ENCODE results near the gene C9orf72. TPM values are rescaled to one million over a fixed set of nuclear protein-coding genes. Genes with fewer than 3 reads are reported as not detected.
"Not testable (repeated sequence)": the region's sequence is repeated elsewhere in the genome, so short reads cannot be mapped to it uniquely, and the experiment has no call there.

C9orf72 gene
- total and polyA plus RNA-seq, 2 donors from 2014 or later: 5.6 to 16.1 TPM

DNA sequence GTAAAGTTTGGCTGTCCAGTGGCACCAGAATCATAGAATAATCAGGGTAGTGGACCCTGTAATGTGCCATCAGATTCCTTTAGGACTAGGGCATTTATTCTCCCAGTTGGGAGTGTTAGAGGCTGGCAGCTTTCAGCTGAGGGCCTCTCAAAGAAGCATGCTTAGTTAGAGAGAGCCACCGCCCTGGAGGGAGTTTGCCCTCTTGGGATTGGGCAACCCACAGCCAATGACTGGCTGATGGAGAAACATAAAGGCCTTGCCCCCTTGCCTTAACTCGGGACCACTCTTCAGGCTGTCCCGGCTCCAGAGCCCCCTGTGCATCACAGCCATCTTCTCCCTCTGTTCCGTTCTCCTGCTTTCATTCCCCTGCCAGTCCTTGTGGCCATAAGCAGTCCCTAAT lies 69.7 kb downstream of the C9orf72 start:
- no peak for FAIRE-seq
- no peaks in the 10 kb centered on the region for H3K36me3 ChIP-seq (ENCODE audit: control insufficient read depth in 2 of 3, insufficient read depth in 3 of 3, low read length in 3 of 3)
- H3K9ac ChIP-seq (ENCODE audit: low read length in 3 of 3): no peak overlapping the region
- H3K4me1 ChIP-seq (ENCODE audit: control insufficient read depth in 2 of 3, insufficient read depth in 2 of 3, low read depth in 1 of 3, low read length in 3 of 3): no peaks in the 10 kb centered on the region
- no peak overlapping the region for H3K27ac ChIP-seq (ENCODE audit: low read depth in 2 of 2, low read length in 2 of 2)
- peaks cover 0 to 5% (median 0%) of the 10 kb centered on the region in 3 donors for H3K9me3 ChIP-seq (ENCODE audit: control insufficient read depth in 2 of 3, insufficient read depth in 1 of 3, low read length in 3 of 3)
- H3K27me3 ChIP-seq (ENCODE audit: control insufficient read depth, insufficient read depth, low read length): no peaks in the 10 kb centered on the region
- no peak overlapping the region for H3K4me3 ChIP-seq (ENCODE audit: low read length in 3 of 3)
- TF ChIP-seq, protein P1, sequence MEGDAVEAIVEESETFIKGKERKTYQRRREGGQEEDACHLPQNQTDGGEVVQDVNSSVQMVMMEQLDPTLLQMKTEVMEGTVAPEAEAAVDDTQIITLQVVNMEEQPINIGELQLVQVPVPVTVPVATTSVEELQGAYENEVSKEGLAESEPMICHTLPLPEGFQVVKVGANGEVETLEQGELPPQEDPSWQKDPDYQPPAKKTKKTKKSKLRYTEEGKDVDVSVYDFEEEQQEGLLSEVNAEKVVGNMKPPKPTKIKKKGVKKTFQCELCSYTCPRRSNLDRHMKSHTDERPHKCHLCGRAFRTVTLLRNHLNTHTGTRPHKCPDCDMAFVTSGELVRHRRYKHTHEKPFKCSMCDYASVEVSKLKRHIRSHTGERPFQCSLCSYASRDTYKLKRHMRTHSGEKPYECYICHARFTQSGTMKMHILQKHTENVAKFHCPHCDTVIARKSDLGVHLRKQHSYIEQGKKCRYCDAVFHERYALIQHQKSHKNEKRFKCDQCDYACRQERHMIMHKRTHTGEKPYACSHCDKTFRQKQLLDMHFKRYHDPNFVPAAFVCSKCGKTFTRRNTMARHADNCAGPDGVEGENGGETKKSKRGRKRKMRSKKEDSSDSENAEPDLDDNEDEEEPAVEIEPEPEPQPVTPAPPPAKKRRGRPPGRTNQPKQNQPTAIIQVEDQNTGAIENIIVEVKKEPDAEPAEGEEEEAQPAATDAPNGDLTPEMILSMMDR (IDR thresholded peaks at IDR 0.05; ENCODE audit: borderline replicate concordance, extremely low read depth, insufficient read depth): no peak
- no peak for DNase-seq
- intact Hi-C loops (cut with DNase I): no loop called here

DNA sequence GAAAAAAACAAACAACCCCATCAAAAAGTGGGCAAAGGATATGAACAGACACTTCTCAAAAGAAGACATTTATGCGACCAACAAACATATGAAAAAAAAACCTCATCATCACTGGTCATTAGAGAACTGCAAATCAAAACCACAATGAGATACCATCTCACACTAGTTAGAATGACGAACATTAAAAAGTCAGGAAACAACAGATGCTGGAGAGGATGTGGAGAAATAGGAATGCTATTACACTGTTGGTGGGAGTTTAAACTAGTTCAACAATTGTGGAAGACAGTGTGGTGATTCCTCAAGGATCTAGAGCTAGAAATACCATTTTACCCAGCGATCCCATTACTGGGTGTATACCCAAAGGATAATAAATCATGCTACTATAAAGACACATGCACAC lies 72.4 kb downstream of the C9orf72 start:
- H3K9ac ChIP-seq (ENCODE audit: low read length in 3 of 3); H3K4me3 ChIP-seq (ENCODE audit: low read length in 3 of 3); H3K27me3 ChIP-seq (ENCODE audit: control insufficient read depth, insufficient read depth, low read length); H3K36me3 ChIP-seq (ENCODE audit: control insufficient read depth in 2 of 3, insufficient read depth in 3 of 3, low read length in 3 of 3); H3K4me1 ChIP-seq (ENCODE audit: control insufficient read depth in 2 of 3, insufficient read depth in 2 of 3, low read depth in 1 of 3, low read length in 3 of 3); FAIRE-seq; DNase-seq; H3K27ac ChIP-seq (ENCODE audit: low read depth in 2 of 2, low read length in 2 of 2); H3K9me3 ChIP-seq (ENCODE audit: control insufficient read depth in 2 of 3, insufficient read depth in 1 of 3, low read length in 3 of 3); intact Hi-C loops (cut with DNase I): not testable (repeated sequence)

DNA sequence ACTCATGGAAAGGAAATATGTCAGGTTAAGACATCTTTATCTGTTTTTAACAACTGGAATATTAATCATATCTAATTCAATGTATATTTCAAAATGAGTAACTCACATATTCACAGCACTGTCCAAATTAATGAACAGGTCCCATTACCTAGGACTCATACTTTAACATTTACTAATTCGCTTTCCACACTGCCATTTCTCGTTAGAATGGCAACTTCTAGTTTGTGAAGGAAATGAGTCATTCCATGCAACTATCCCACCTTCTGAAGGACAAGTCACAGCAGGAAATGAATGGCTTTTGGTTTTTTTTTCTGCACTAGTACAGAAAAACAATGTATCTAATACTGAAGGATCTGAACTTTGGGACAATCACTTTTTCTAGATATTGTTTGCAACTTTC lies 73.8 kb downstream of the C9orf72 start:
- FAIRE-seq: peak; percentile 68
- no peak overlapping the region for H3K4me3 ChIP-seq (ENCODE audit: low read length in 3 of 3)
- H3K27me3 ChIP-seq (ENCODE audit: control insufficient read depth, insufficient read depth, low read length): no peaks in the 10 kb centered on the region
- TF ChIP-seq, protein P1 (IDR thresholded peaks at IDR 0.05; ENCODE audit: borderline replicate concordance, extremely low read depth, insufficient read depth): no peak
- H3K4me1 ChIP-seq (ENCODE audit: control insufficient read depth in 2 of 3, insufficient read depth in 2 of 3, low read depth in 1 of 3, low read length in 3 of 3): no peaks in the 10 kb centered on the region
- intact Hi-C loops (cut with DNase I): no loop called here
- DNase-seq: no peak
- no peaks in the 10 kb centered on the region for H3K9me3 ChIP-seq (ENCODE audit: control insufficient read depth in 2 of 3, insufficient read depth in 1 of 3, low read length in 3 of 3)
- H3K9ac ChIP-seq (ENCODE audit: low read length in 3 of 3): no peak overlapping the region
- no peak overlapping the region for H3K27ac ChIP-seq (ENCODE audit: low read depth in 2 of 2, low read length in 2 of 2)
- no peaks in the 10 kb centered on the region for H3K36me3 ChIP-seq (ENCODE audit: control insufficient read depth in 2 of 3, insufficient read depth in 3 of 3, low read length in 3 of 3)

DNA sequence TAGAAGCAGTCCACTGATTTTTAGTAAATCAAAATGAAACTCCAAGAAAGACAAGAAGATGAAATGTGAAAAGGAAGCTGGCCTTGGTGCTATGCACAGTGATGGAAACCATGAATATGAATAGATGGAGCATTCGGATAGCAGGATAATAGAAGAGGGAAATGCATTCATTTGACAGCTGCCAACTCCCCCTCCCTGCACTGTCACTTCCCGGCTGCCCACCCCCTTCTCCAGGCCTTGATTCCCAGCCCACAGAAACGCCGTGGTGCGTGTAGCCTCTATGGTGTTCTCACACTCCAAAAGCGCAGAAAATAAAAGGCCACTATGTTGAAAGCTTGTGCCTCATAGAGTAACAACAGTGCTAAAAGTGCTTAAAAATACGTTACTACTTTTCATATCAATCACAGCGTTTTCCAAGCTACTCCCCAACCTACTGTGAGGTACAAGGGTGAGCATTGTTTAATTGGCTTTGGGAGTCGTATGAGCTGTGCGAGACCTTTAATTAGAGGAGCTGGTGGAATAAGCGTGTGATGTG lies 75.3 kb downstream of the C9orf72 start:
- Histone ChIP-seq H3K9me3 (ENCODE audit: control insufficient read depth in 2 of 3, insufficient read depth in 1 of 3, low read length in 3 of 3) (no peaks in the 10 kb centered on the region), H3K4me3 (ENCODE audit: low read length in 3 of 3) (peak overlapping the region in 1 of 3 donors; percentile 11), H3K27me3 (ENCODE audit: control insufficient read depth, insufficient read depth, low read length) (no peaks in the 10 kb centered on the region), H3K4me1 (ENCODE audit: control insufficient read depth in 2 of 3, insufficient read depth in 2 of 3, low read depth in 1 of 3, low read length in 3 of 3) (no peaks in the 10 kb centered on the region), H3K36me3 (ENCODE audit: control insufficient read depth in 2 of 3, insufficient read depth in 3 of 3, low read length in 3 of 3) (no peaks in the 10 kb centered on the region), H3K27ac (ENCODE audit: low read depth in 2 of 2, low read length in 2 of 2) (no peak overlapping the region), H3K9ac (ENCODE audit: low read length in 3 of 3) (no peak overlapping the region)
- DNase-seq (peak in 2 of 5 donors; percentile 38 to 51), FAIRE-seq (no peak)
- TF ChIP-seq, protein P1 (IDR thresholded peaks at IDR 0.05; ENCODE audit: borderline replicate concordance, extremely low read depth, insufficient read depth): no peak
- intact Hi-C loops (cut with DNase I): no loop called here

Other genes with a start within 250 kb of the C9orf72 start
- gene IFNK, start 49.2 kb downstream of the C9orf72 start, total RNA-seq: not detected
- gene IFNK, start 49.2 kb downstream of the C9orf72 start, polyA plus RNA-seq (ENCODE audit: insufficient read depth, low read depth, low replicate concordance): not detected
- 22.5 TPM for gene MOB3B, start 43.7 kb downstream of the C9orf72 start, total RNA-seq
- gene MOB3B, start 43.7 kb downstream of the C9orf72 start, polyA plus RNA-seq (ENCODE audit: insufficient read depth, low read depth, low replicate concordance): 5.9 TPM